HuH-7 (cell line): ENCODE measurements around the gene EVPL.

ENCODE experiments used
- DNase-seq: peaks from one replicate; pipeline ENCODE4 v3.0.0; 2011; ENCODE audit warnings: low spot score

Gene EVPL

GRCh38 chr17:75959051-75959838 is 67.9 kb downstream of the EVPL start:
- peak; percentile 28 for DNase-seq
